Mesodermal cell (in vitro differentiated cells): ENCODE results near the gene HSPA1L.
A peak's percentile ranks its signal among the peaks of the same experiment; 100 is the strongest.

Experiments
- H3K27ac ChIP-seq: 2 replicates; pipeline ENCODE4 v1.7.0; 2013; ENCODE audit warnings: mild to moderate bottlenecking, low read depth, low read length, moderate library complexity; ENCODE audit not compliant: severe bottlenecking
- H3K36me3 ChIP-seq: 2 replicates; pipeline ENCODE4 v1.7.1; 2013; ENCODE audit warnings: mild to moderate bottlenecking, low read length, moderate library complexity; ENCODE audit not compliant: control insufficient read depth, insufficient read depth
- H3K4me1 ChIP-seq: one replicate; pipeline ENCODE4 v1.7.1; 2013; ENCODE audit warnings: mild to moderate bottlenecking, low read length; ENCODE audit not compliant: insufficient read depth, control insufficient read depth, poor library complexity, severe bottlenecking
- H3K4me3 ChIP-seq: 2 replicates; pipeline ENCODE4 v1.7.0; 2013; ENCODE audit warnings: low read length, control low read depth, mild to moderate bottlenecking; ENCODE audit not compliant: insufficient read depth, poor library complexity, severe bottlenecking; ENCODE audit errors: extremely low read depth
- H3K9me3 ChIP-seq: 2 replicates; pipeline ENCODE4 v1.7.1; 2013; ENCODE audit warnings: mild to moderate bottlenecking, low read length, moderate library complexity; ENCODE audit not compliant: control insufficient read depth
- WGBS, 2 experiments: methylation state at CpG; one replicate each; pipeline ENCODE4 v1.1.5; 2013; ENCODE audit warnings: missing lambda C conversion rate in 2 of 2; ENCODE audit not compliant: insufficient coverage in 2 of 2; 5-methylcytosine and 5-hydroxymethylcytosine counted together

HSPA1L gene

GRCh38 chr6:31762356-31762755 lies 52.7 kb downstream of the HSPA1L start, which contains the start of gene SAPCD1:
SAPCD1 (plus strand) TSS chr6:31762656; CDS start chr6:31763055, 399 bp downstream.
- H3K4me3 ChIP-seq: no peak within 1 kb of the TSS
- WGBS, 2 experiments: 78 to 83% methylated on average over 1 to 2 of the region's 4 CpGs
- H3K9me3 ChIP-seq: no peaks in the 10 kb centered on the region
- peak within 1 kb of the TSS; percentile 87 for H3K27ac ChIP-seq
- peaks cover 30% of the 10 kb centered on the region for H3K36me3 ChIP-seq
- H3K4me1 ChIP-seq: peaks cover 18% of the 10 kb centered on the region

- WGBS, 2 experiments: 93 to 98% methylated on average over 3 to 7 of the region's 8 CpGs
- no peaks in the 10 kb centered on the region for H3K9me3 ChIP-seq
- H3K36me3 ChIP-seq: peaks cover 30% of the 10 kb centered on the region
- H3K4me3 ChIP-seq: no peak overlapping the region
- H3K27ac ChIP-seq: no peak overlapping the region
- peaks cover 18% of the 10 kb centered on the region for H3K4me1 ChIP-seq
Observed at GRCh38 chr6:31761343-31761742, 53.7 kb downstream of the HSPA1L start.

GRCh38 chr6:31760790-31761189 lies 54.3 kb downstream of the HSPA1L start:
- Histone ChIP-seq H3K4me1 (peaks cover 18% of the 10 kb centered on the region), H3K36me3 (peaks cover 30% of the 10 kb centered on the region), H3K27ac (no peak overlapping the region), H3K9me3 (no peaks in the 10 kb centered on the region), H3K4me3 (no peak overlapping the region)
- 100% methylated on average over 1 to 2 of the region's 5 CpGs for WGBS, 2 experiments
